HEK293 (cell line): ENCODE measurements around the gene MUC20.
"Not testable (repeated sequence)": the region's sequence is repeated elsewhere in the genome, so short reads cannot be mapped to it uniquely, and the experiment has no call there.

ENCODE experiments used
- CTCF ChIA-PET: fragments of 350-600 bp; formaldehyde crosslinking; extraction: SDS; loops from one replicate; lab custom pipeline; 2021; ENCODE audit warnings: antibody characterized with exemption; lab: Yijun Ruan, JAX
- POLR2A ChIA-PET: fragments of 300-600 bp; formaldehyde crosslinking; extraction: SDS; loops from one replicate; lab custom pipeline; 2020; ENCODE audit warnings: antibody characterized with exemption, inconsistent platforms; lab: Yijun Ruan, JAX
- H3K27ac ChIP-seq: fragments of 200-500 bp; sonication (Bioruptor generic); 2 replicates; pipeline ENCODE4 v1.5.1; 2014; ENCODE audit warnings: low read depth, low read length, control low read depth, inconsistent platforms; ENCODE audit errors: extremely low read depth
- H3K36me3 ChIP-seq, 2 experiments: fragments of 200-500 bp in 1 of 2; sonication (Bioruptor generic) in 1 of 2; 1 replicate in 1 of 2; 2 replicates in 1 of 2; pipeline ENCODE4 v1.5.1; 2014 to 2017; ENCODE audit warnings: inconsistent platforms in 2 of 2, low read length in 2 of 2; ENCODE audit not compliant: control insufficient read depth in 2 of 2, insufficient read depth in 1 of 2
- H3K4me1 ChIP-seq: fragments of 200-500 bp; sonication (Bioruptor generic); 2 replicates; pipeline ENCODE4 v1.5.1; 2014; ENCODE audit warnings: mild to moderate bottlenecking, low read length, inconsistent platforms; ENCODE audit not compliant: control insufficient read depth, insufficient read depth
- H3K4me3 ChIP-seq: 2 replicates; pipeline ENCODE4 v1.5.1; 2011; ENCODE audit warnings: low read depth, mild to moderate bottlenecking, control low read depth, low read length, moderate library complexity
- H3K9me3 ChIP-seq: fragments of 200-500 bp; sonication (Bioruptor generic); 2 replicates; pipeline ENCODE4 v1.5.1; 2014; ENCODE audit warnings: low read depth, low read length, inconsistent platforms; ENCODE audit not compliant: control insufficient read depth, insufficient read depth
- GLIS1 ChIP-seq: fragments of 450-650 bp; formaldehyde crosslinking; IDR thresholded peaks from 2 replicates; pipeline ENCODE4 v1.5.1; 2016; ENCODE audit warnings: missing biosample characterization, missing genetic modification characterization
- RBAK ChIP-seq: fragments of 450-650 bp; formaldehyde crosslinking; IDR thresholded peaks from 2 replicates; pipeline ENCODE4 v1.5.1; 2016; ENCODE audit warnings: missing biosample characterization, missing genetic modification characterization
- ZFP3 ChIP-seq: fragments of 450-650 bp; formaldehyde crosslinking; IDR thresholded peaks from 2 replicates; pipeline ENCODE4 v1.5.1; 2016; ENCODE audit warnings: low read depth, missing biosample characterization, missing genetic modification characterization
- ZNF133 ChIP-seq: fragments of 450-650 bp; formaldehyde crosslinking; IDR thresholded peaks from 2 replicates; pipeline ENCODE4 v1.5.1; 2016; ENCODE audit warnings: missing biosample characterization, missing genetic modification characterization
- ZNF174 ChIP-seq: fragments of 450-650 bp; formaldehyde crosslinking; IDR thresholded peaks from 2 replicates; pipeline ENCODE4 v1.5.0; 2017; ENCODE audit warnings: missing biosample characterization, mild to moderate bottlenecking, missing genetic modification characterization
- ZNF184 ChIP-seq: fragments of 450-650 bp; IDR thresholded peaks from 2 replicates; pipeline ENCODE4 v1.5.1; 2018; ENCODE audit warnings: missing biosample characterization, mild to moderate bottlenecking, missing genetic modification characterization
- ZNF24 ChIP-seq: fragments of 450-650 bp; formaldehyde crosslinking; IDR thresholded peaks from 2 replicates; pipeline ENCODE4 v1.5.1; 2016; ENCODE audit warnings: missing biosample characterization, missing genetic modification characterization
- ZNF302 ChIP-seq: fragments of 450-650 bp; formaldehyde crosslinking; IDR thresholded peaks from 2 replicates; pipeline ENCODE4 v1.5.1; 2016; ENCODE audit warnings: missing biosample characterization, missing genetic modification characterization, low read depth
- ZNF37A ChIP-seq: fragments of 450-650 bp; IDR thresholded peaks from 2 replicates; pipeline ENCODE4 v1.5.1; 2018; ENCODE audit warnings: missing biosample characterization, missing genetic modification characterization
- ZNF585B ChIP-seq: fragments of 450-650 bp; formaldehyde crosslinking; IDR thresholded peaks from 2 replicates; pipeline ENCODE4 v1.5.1; 2016; ENCODE audit warnings: missing biosample characterization, missing genetic modification characterization
- ZNF626 ChIP-seq: fragments of 450-650 bp; sonication (Bioruptor Pico); formaldehyde crosslinking; IDR thresholded peaks from 2 replicates; pipeline ENCODE4 v1.5.1; 2018; ENCODE audit warnings: missing biosample characterization, missing genetic modification characterization, inconsistent platforms
- ZNF701 ChIP-seq: fragments of 450-650 bp; formaldehyde crosslinking; IDR thresholded peaks from 2 replicates; pipeline ENCODE4 v1.5.1; 2016; ENCODE audit warnings: missing biosample characterization, missing genetic modification characterization
- TF ChIP-seq, protein P1 (sequence below): fragments of 450-650 bp; formaldehyde crosslinking; IDR thresholded peaks from 2 replicates; pipeline ENCODE4 v1.5.1; 2017; ENCODE audit warnings: missing biosample characterization, missing genetic modification characterization

Gene MUC20

DNA sequence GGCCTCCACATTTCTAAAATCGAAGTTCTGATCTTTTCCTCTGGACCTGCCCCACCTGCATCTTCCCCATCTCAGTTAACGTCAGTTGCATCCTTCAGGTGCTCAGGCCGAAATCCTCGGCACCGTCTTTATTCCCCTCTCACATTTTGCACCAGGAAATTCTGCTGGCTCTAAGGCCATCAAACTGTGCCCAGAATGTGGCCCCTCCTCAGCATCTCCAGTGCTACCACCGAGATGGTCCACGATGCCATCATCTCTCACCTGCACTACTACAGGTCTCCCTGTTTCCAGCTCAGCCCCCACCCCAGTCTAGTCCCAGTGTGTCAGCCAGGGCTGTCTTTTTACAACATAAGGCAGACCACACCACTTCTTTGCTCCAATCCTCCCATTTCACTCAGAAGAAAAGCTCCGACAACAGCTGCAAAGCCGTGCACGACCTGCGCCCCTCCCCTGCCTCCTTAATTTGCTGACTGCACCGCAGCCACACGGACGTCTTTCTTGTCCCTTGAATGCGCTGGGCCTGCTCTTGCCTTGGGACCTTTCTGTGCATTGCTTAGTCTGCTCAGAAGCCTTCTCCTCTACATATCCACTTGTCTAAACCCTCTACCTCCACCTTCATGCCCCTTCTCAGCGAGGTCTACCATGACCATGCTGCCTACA is 14.4 kb downstream of the MUC20 start:
- Histone ChIP-seq H3K4me3 (no peak overlapping the region), H3K9me3 (no peaks in the 10 kb centered on the region), H3K27ac (no peak overlapping the region), H3K36me3 (no peaks in the 10 kb centered on the region), H3K4me1 (no peaks in the 10 kb centered on the region)
- ChIA-PET POLR2A (no interaction called here), CTCF (no interaction called here)
- no peak for TF ChIP-seq ZNF133 (tag by site-specific recombination)
- TF ChIP-seq ZNF37A (tag by site-specific recombination), result no peak

DNA sequence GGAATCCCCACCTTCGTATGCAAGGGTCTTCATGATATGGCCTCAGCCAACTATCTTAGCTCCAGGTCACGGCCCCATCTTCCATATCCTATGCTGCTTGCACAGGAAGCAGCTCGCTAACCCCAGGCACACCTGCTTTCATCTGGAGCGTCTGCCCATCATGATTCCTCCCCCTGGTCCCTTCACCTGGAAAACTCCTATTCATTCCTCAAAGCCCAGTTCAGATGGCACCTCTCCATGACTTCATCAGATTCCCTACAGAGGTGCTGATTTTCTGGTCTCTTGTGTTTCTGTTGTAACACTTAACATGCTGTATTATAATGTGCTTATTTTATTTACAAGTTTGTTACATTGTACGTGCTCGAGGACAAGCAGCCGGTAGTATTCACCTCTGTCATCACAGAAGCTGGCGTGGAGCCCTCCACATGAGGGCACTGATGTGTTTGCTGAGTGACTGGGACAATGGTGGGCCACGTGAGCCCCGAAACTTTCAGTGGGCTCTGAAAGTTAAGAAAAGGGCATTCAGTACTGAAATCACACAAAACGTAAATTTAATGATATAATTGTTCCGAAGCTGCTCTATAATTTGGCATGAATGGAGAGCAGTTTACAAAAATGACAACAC is 16.2 kb downstream of the MUC20 start:
- ChIA-PET POLR2A (no interaction called here), CTCF (interaction anchor here (0.7 kb wide), 1 partner anchor 171 kb away, joined by 3 read pairs; no protein-coding TSS in a partner anchor)
- H3K27ac ChIP-seq, result no peak overlapping the region
- H3K4me1 ChIP-seq, result no peaks in the 10 kb centered on the region
- no peaks in the 10 kb centered on the region for H3K9me3 ChIP-seq
- TF ChIP-seq GLIS1 (tag by site-specific recombination), result no peak
- peak; percentile 82 for TF ChIP-seq ZFP3 (tag by site-specific recombination)
- no peak overlapping the region for H3K4me3 ChIP-seq
- H3K36me3 ChIP-seq, result no peaks in the 10 kb centered on the region

DNA sequence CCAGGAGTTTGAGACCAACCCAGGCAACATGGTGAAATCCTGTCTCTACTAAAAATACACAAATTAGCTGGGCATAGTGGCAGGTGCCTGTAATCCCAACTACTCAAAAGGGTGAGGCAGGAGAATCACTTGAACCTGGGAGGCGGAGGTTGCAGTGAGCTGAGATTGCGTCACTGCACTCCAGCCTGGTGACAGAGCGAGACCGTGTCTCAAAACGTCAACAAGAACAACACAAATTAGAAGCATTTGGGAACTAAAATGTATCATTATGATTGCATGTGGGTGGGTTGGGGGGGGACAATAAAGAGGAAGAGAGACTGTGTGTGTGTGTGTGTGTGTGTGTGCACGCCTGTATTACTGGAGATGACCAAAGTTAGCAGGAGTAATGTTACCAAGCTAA is 17.0 kb downstream of the MUC20 start:
- H3K27ac ChIP-seq, H3K4me3 ChIP-seq, CTCF ChIA-PET, H3K9me3 ChIP-seq, H3K36me3 ChIP-seq, H3K4me1 ChIP-seq, POLR2A ChIA-PET: not testable (repeated sequence)

DNA sequence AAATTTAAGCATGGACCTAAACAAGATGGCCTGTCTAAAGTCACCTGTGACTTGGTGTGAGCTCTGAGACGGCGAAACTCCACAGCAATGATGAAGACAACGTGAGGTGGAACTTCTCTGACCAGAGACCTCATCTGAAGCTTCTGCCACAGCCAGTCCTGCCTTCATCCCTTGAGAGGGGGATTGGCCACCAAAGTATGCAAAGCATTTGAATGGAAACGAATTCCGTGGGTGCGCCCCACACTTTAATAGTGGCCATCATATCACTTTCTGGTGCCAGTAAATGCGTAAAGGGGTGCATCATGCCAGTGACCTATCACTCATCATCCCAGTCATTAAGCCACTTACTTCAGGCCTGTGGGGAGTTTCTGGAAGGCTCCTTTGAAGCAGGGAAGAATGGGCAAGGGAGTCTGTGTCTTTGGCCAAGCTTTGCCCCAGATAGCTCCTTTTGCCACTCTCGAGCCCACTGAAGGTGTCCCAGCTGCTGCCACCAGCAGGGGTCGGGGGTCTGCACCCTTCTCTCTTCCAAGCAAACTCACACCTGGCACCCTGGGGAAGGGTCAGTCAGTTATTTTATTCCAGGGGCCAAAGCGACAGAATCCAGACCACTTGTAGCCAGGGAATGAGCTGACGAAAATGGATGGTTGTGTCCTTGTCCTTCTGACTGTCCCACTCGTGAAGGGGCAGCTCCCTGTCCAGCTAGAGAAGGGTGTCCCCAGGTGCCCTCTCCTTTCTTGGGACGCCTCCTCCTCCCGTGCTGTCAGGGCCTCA is 17.7 kb downstream of the MUC20 start:
- POLR2A ChIA-PET, result no interaction called here
- TF ChIP-seq ZNF184 (no peak), ZNF302 (tag by site-specific recombination) (no peak), ZNF585B (no peak), RBAK (tag by site-specific recombination) (no peak), ZNF701 (tag by site-specific recombination) (no peak), ZNF626 (tag by site-specific recombination) (no peak), ZNF24 (tag by site-specific recombination) (no peak), ZNF174 (tag by site-specific recombination) (no peak)
- TF ChIP-seq, protein P1, sequence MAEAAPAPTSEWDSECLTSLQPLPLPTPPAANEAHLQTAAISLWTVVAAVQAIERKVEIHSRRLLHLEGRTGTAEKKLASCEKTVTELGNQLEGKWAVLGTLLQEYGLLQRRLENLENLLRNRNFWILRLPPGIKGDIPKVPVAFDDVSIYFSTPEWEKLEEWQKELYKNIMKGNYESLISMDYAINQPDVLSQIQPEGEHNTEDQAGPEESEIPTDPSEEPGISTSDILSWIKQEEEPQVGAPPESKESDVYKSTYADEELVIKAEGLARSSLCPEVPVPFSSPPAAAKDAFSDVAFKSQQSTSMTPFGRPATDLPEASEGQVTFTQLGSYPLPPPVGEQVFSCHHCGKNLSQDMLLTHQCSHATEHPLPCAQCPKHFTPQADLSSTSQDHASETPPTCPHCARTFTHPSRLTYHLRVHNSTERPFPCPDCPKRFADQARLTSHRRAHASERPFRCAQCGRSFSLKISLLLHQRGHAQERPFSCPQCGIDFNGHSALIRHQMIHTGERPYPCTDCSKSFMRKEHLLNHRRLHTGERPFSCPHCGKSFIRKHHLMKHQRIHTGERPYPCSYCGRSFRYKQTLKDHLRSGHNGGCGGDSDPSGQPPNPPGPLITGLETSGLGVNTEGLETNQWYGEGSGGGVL (tag by site-specific recombination), result no peak
- TF ChIP-seq, all 188 proteins: peak for 0
- H3K36me3 ChIP-seq, result no peaks in the 10 kb centered on the region
- no peaks in the 10 kb centered on the region for H3K9me3 ChIP-seq
- H3K4me1 ChIP-seq, result no peaks in the 10 kb centered on the region
- H3K27ac ChIP-seq, result no peak overlapping the region
- no peak overlapping the region for H3K4me3 ChIP-seq
- CTCF ChIA-PET, result no interaction called here
